HL-60 (cell line): ENCODE results near the gene PRRG2.

Experiments used
- POLR2AphosphoS5 ChIP-seq: IDR thresholded peaks from 2 replicates; pipeline ENCODE4 v1.6.1; 2012; ENCODE audit warnings: low read depth
- SPI1 ChIP-seq: IDR thresholded peaks from 2 replicates; pipeline ENCODE4 v1.6.1; 2012; ENCODE audit warnings: low read depth, mild to moderate bottlenecking, borderline replicate concordance
- TF ChIP-seq, protein P1 (sequence below): IDR thresholded peaks from one replicate; pipeline ENCODE4 v1.5.1; 2011; ENCODE audit warnings: low read length, control low read depth, inconsistent platforms; ENCODE audit not compliant: insufficient read depth

DNA sequence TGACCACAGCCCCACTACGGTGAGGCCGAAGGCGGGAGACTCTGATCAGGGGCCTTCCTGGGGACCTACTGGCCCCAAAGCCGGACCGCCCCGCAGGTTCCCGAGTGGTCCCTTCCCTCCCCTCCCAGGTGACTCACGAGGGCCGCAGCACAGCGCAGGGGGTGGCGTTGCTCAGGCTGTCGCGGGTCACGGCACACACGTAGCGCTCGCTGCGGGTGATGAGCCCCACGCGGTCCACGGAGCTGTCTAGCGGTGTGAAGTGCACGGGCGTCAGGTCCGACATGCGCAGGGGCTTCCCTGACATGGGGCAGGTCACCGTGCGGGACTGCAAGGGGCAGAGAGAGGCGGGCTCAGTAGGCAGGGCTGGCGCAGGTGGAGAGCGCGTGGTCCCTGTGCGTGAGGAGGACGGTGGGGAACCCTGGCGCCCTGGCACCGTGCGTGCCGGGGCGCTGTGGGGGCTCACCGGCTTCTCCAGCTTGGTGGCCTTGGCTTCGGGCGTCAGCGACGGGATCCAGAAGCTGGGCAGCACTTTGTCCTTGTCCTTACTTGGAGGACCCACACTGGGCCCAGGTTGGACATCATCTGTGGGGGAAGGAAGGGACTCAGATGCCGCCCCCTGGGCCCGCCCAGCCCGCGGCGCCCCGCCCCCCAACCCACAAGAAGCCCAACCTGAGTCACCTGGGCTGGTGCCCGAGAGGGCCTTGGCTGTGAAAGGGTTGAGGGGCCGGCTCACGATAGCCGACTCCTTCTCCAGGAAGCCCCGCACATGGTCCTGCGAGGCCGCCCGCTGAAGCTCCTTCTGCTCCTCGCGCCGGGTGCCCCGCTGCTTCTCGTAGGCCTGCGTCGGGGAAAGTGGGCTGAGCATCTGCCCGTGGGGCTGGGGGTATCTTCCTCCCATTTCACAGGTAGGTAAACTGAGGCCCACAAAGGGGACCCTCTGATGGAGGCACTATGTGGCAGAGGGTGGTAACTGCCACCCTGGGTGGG lies 24.4 kb upstream of the PRRG2 start:
- no peak for TF ChIP-seq POLR2AphosphoS5
- no peak for TF ChIP-seq SPI1
- TF ChIP-seq, protein P1, sequence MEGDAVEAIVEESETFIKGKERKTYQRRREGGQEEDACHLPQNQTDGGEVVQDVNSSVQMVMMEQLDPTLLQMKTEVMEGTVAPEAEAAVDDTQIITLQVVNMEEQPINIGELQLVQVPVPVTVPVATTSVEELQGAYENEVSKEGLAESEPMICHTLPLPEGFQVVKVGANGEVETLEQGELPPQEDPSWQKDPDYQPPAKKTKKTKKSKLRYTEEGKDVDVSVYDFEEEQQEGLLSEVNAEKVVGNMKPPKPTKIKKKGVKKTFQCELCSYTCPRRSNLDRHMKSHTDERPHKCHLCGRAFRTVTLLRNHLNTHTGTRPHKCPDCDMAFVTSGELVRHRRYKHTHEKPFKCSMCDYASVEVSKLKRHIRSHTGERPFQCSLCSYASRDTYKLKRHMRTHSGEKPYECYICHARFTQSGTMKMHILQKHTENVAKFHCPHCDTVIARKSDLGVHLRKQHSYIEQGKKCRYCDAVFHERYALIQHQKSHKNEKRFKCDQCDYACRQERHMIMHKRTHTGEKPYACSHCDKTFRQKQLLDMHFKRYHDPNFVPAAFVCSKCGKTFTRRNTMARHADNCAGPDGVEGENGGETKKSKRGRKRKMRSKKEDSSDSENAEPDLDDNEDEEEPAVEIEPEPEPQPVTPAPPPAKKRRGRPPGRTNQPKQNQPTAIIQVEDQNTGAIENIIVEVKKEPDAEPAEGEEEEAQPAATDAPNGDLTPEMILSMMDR: no peak
